Activated CD8-positive, alpha-beta memory T cell treated with anti-CD3 and anti-CD28 coated beads, Interleukin-2, amount 10 ng/mL, durations not matched to agents 7 days and 5 days (primary cell): ENCODE data around the gene EIF3L. TPM values are rescaled to one million over a fixed set of nuclear protein-coding genes. Genes with fewer than 3 reads are reported as not detected.

Experiments used
- ATAC-seq: fragments of 150-1000 bp; cut with Tn5 transposase; one replicate; pipeline ENCODE4 v1.10.0; 2021; ENCODE audit warnings: moderate library complexity
- CTCF ChIA-PET: fragments of 350-600 bp; sonication (Branson Sonifier 250); formaldehyde crosslinking; loops from one replicate; lab custom pipeline; 2021; ENCODE audit warnings: antibody characterized with exemption; lab: Charles Lee
- DNase-seq: peaks from one replicate; pipeline ENCODE4 v3.0.0-alpha.2; 2020
- H3K27ac Mint-ChIP-seq: one replicate; pipeline ENCODE4 v1.8.0; 2021; ENCODE audit warnings: mild to moderate bottlenecking, mixed read lengths
- H3K27me3 Mint-ChIP-seq: one replicate; pipeline ENCODE4 v1.8.0; 2021; ENCODE audit warnings: mixed read lengths
- H3K36me3 Mint-ChIP-seq: one replicate; pipeline ENCODE4 v1.8.0; 2021; ENCODE audit warnings: mild to moderate bottlenecking, mixed read lengths
- H3K4me1 Mint-ChIP-seq: one replicate; pipeline ENCODE4 v1.8.0; 2021; ENCODE audit warnings: mixed read lengths
- H3K4me3 Mint-ChIP-seq: one replicate; pipeline ENCODE4 v1.8.0; 2021; ENCODE audit warnings: mild to moderate bottlenecking, moderate library complexity, mixed read lengths
- H3K9me3 Mint-ChIP-seq: one replicate; pipeline ENCODE4 v1.8.0; 2022; ENCODE audit warnings: low read depth, mixed read lengths
- microRNA-seq: library from miRNA; unstranded; fragments of <30 nt; microRNA quantifications from one replicate; pipeline ENCODE4 v1.2.0, GENCODE V29; 2022
- total RNA-seq, 2 experiments: library from RNA; stranded (reverse); gene quantifications; one replicate each; pipeline ENCODE4 v1.2.3, GENCODE V29; 2021

EIF3L gene
- total RNA-seq, 2 experiments from 2014 or later, result 218 to 370 TPM

DNA sequence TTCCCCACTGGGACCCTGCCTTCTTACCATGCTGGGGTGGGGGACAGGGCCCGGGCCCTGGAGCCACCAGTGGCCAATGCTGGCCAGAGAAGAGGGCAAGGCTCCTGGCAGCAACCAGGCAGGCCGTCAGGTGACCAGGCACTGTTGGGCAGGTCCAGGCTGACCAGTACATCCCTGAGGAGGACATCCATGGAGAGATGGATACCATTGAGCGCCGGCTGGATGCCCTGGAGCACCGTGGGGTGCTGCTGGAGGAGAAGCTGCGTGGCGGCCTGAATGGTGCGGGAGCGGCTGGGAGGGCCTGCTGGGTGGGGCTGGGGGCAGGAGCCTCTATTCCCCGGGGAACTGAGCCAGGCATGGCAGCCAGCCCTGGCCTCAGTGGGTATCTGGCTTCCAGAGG lies 83.2 kb downstream of the EIF3L start:
- DNase-seq (no peak), ATAC-seq (no peak)
- Mint-ChIP-seq H3K27ac (no peak overlapping the region), H3K9me3 (no peaks in the 10 kb centered on the region), H3K4me1 (peaks cover 11% of the 10 kb centered on the region), H3K4me3 (no peak overlapping the region), H3K27me3 (no peaks in the 10 kb centered on the region), H3K36me3 (no peaks in the 10 kb centered on the region)
- CTCF ChIA-PET, result interaction anchor here (1.4 to 6.1 kb wide), 5 partner anchors 13 to 115 kb away, joined by 4 to 57 read pairs (median 6); partner anchors contain the start of genes C22orf23 and POLR2F

DNA sequence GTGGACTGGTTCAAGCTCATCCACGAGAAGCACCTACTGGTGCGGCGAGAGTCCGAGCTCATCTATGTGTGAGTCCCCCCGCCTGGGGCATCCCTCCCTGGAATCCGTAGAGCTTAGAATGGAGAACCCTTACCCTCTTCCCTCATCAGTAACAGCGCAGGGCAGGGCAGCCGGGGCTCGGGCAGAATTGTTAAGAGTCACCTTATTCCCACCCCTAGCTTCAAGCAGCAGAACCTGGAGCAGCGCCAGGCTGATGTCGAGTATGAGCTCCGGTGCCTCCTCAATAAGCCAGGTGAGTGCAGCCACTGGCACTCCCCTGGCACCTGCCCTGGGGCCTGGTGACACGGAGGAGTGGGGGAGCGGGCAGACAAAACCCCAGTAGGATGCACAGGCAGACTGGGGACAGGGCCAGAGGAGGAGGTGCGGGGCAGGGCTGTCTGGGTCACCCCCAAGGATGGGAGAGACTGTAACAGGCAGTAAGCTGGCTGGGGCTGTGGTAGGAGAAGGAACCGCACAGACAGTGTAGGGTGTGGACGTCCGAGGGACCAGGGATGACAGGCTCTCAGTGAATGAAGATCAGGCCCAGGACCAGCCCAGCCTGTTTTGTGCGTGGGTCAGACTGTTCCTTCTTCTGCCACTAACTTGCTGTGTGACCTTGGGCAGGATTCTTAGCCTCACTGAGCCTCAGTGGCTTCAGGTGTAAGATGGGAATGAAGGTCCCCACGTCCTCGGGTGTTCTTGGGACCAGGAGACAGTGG lies 83.8 kb downstream of the EIF3L start:
- H3K9me3 Mint-ChIP-seq, result no peaks in the 10 kb centered on the region
- H3K36me3 Mint-ChIP-seq, result no peaks in the 10 kb centered on the region
- no peaks in the 10 kb centered on the region for H3K27me3 Mint-ChIP-seq
- CTCF ChIA-PET, result interaction anchor here (1.5 to 6.1 kb wide), 10 partner anchors 13 to 125 kb away, joined by 4 to 57 read pairs (median 8); partner anchors contain the start of genes GCAT and MICALL1
- H3K27ac Mint-ChIP-seq, result peak overlapping the region; percentile 32
- H3K4me1 Mint-ChIP-seq, result peaks cover 11% of the 10 kb centered on the region
- no peak overlapping the region for H3K4me3 Mint-ChIP-seq
- DNase-seq, result no peak
- ATAC-seq, result no peak

DNA sequence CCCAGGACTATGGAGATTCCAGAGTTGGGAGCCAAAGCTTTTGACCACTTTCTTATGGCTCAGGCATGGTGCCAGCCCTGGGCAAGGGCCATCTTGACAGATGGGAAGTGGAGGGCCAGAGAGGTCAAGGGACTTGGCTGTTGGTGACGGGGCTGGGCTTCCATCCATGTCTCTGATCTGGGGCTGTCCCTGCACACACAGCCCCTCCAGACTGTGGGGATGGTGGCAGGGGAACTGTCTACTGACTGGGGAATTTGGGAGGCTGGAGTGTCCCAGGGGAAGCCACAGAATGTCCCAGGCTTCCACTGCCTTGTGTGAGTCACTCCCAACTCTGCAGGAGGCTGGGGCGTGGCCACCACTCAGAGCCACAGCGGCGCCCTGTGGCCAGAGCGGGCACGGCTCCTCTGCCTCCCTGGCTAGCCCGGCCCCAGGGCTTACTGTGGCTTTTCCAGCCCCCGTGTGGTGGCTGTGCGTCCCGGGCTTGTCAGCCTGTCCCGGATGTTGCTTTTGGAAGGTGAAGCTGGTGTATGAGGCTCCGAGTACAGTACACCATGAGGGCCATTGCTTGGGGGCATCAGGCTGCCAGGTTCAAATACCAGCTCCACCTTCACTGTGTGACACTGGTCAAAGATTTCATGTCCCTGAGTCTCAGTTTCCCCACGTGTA lies 84.6 kb downstream of the EIF3L start:
- DNase-seq (peak; percentile 90), ATAC-seq (peak; percentile 99)
- CTCF ChIA-PET, result interaction anchor here (0.6 to 6.1 kb wide), 29 partner anchors 8 to 151 kb away, joined by 3 to 57 read pairs (median 4); partner anchors contain the start of genes ANKRD54, C22orf23, GCAT and MICALL1
- Mint-ChIP-seq H3K27ac (peak overlapping the region; percentile 36), H3K4me1 (peaks cover 11% of the 10 kb centered on the region), H3K27me3 (no peaks in the 10 kb centered on the region), H3K4me3 (no peak overlapping the region), H3K9me3 (no peaks in the 10 kb centered on the region), H3K36me3 (no peaks in the 10 kb centered on the region)

Small RNA genes lying within 50 kb of the gene (microRNA-seq; reads per million reads assigned to microRNA genes)
- 1.7 reads per million for gene MIR659

Other genes with a start within 250 kb of the EIF3L start
- 10 to 100 TPM; 76.9 to 85.9 TPM for gene GGA1, start 240.6 kb upstream of the EIF3L start, total RNA-seq
- gene SH3BP1, start 209.8 kb upstream of the EIF3L start, total RNA-seq, result 100 to 1,000 TPM; 231 to 275 TPM
- 10 to 100 TPM; 25.9 to 32.6 TPM for gene PDXP, start 190.7 kb upstream of the EIF3L start, total RNA-seq
- 1,000 to 10,000 TPM; 1,392 to 1,515 TPM for gene LGALS1, start 173.8 kb upstream of the EIF3L start, total RNA-seq
- 10 to 100 TPM; 49.9 to 53.3 TPM for gene NOL12, start 163.1 kb upstream of the EIF3L start, total RNA-seq
- gene TRIOBP, start 152.4 kb upstream of the EIF3L start, total RNA-seq, result 10 to 100 TPM; 42.0 to 55.2 TPM
- gene GCAT, start 41.5 kb upstream of the EIF3L start, total RNA-seq, result 10 to 100 TPM; 14.9 to 18.3 TPM
- not detected for gene GALR3, start 26.0 kb upstream of the EIF3L start, total RNA-seq
- 10 to 100 TPM; 27.2 to 31.2 TPM for gene ANKRD54, start 5.1 kb upstream of the EIF3L start, total RNA-seq
- gene MICALL1, start 56.9 kb downstream of the EIF3L start, total RNA-seq, result 10 to 100 TPM; 19.7 to 23.1 TPM
- under 1 TPM in 1 of 2 experiments, not detected in 1; 0.21 TPM for gene C22orf23, start 104.2 kb downstream of the EIF3L start, total RNA-seq
- gene POLR2F, start 104.3 kb downstream of the EIF3L start, total RNA-seq, result 10 to 100 TPM; 77.4 to 81.0 TPM
- not detected for gene SOX10, start 135.1 kb downstream of the EIF3L start, total RNA-seq
- gene PICK1, start 208.0 kb downstream of the EIF3L start, total RNA-seq, result 10 to 100 TPM; 12.5 to 15.9 TPM
- gene SLC16A8, start 234.8 kb downstream of the EIF3L start, total RNA-seq, result not detected